ENCODE measurements around the gene RELT.

The RELT gene, protein sequence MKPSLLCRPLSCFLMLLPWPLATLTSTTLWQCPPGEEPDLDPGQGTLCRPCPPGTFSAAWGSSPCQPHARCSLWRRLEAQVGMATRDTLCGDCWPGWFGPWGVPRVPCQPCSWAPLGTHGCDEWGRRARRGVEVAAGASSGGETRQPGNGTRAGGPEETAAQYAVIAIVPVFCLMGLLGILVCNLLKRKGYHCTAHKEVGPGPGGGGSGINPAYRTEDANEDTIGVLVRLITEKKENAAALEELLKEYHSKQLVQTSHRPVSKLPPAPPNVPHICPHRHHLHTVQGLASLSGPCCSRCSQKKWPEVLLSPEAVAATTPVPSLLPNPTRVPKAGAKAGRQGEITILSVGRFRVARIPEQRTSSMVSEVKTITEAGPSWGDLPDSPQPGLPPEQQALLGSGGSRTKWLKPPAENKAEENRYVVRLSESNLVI

DNA sequence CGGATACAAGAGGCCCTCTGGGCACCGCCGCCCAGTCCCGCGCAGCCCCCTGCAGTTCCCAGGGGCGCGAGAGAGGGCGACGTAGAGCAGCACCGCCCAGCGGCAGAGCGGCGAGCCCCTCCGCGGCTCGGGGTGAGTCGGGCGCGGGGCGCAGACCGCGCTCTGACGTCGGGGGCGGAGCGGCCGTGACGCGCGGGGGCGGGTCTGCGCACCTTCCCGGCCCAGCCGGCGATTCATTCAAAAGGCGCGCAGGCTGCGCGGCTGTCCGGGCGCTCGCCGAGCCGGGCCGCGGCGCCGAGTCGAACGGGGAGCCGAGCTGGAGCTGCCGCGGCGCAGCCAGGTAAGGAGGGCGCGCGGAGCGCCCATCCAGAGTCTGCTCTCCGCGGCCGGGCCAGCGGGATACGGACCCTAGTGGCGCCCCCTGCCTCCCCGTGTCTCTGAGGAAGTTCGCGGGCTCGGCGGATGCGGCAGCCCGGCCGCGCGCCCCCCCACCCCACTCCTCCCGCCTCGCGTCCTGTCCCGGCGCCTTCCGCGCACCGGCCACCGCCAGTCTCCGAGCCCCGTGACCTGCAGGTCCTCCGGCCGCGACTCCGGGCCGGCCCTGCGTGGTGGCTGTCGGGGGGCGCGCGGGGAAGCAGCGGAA, at the start of gene RELT:
Gene RELT, plus strand, starts transcription at position 240 of the 643 bp plus-strand sequence. CDS start 12,738 bp downstream, outside the sequence.
- Histone ChIP-seq H3K4me3 (ENCODE audit: low read length) (peak within 1 kb of the TSS; percentile 58), H3K27me3 (ENCODE audit: insufficient read depth, low read length) (no peaks in the 10 kb centered on the region), H3K4me1 (ENCODE audit: insufficient read depth, low read length) (peaks cover 9% of the 10 kb centered on the region), H3K9me3 (ENCODE audit: low read length) (no peaks in the 10 kb centered on the region), H2AFZ (ENCODE audit: low read depth, low read length) (peak within 1 kb of the TSS; percentile 56), H3K36me3 (ENCODE audit: insufficient read depth, low read length) (no peaks in the 10 kb centered on the region)

- H3K27me3 ChIP-seq (ENCODE audit: insufficient read depth, low read length): no peaks in the 10 kb centered on the region
- peaks cover 6% of the 10 kb centered on the region for H3K36me3 ChIP-seq (ENCODE audit: insufficient read depth, low read length)
- peaks cover 59% of the 10 kb centered on the region for H3K4me1 ChIP-seq (ENCODE audit: insufficient read depth, low read length)
- no peak overlapping the region for H2AFZ ChIP-seq (ENCODE audit: low read depth, low read length)
- H3K4me3 ChIP-seq (ENCODE audit: low read length): no peak overlapping the region
- no peaks in the 10 kb centered on the region for H3K9me3 ChIP-seq (ENCODE audit: low read length)
Observed at GRCh38 chr11:73326929-73327811, 49.0 kb upstream of the RELT start.

- Histone ChIP-seq H3K9me3 (ENCODE audit: low read length) (no peaks in the 10 kb centered on the region), H3K27me3 (ENCODE audit: insufficient read depth, low read length) (no peaks in the 10 kb centered on the region), H3K36me3 (ENCODE audit: insufficient read depth, low read length) (peaks cover 6% of the 10 kb centered on the region), H2AFZ (ENCODE audit: low read depth, low read length) (no peak overlapping the region), H3K4me3 (ENCODE audit: low read length) (no peak overlapping the region), H3K4me1 (ENCODE audit: insufficient read depth, low read length) (peaks cover 59% of the 10 kb centered on the region)
Observed at GRCh38 chr11:73327812-73328364, 48.3 kb upstream of the RELT start.

DNA sequence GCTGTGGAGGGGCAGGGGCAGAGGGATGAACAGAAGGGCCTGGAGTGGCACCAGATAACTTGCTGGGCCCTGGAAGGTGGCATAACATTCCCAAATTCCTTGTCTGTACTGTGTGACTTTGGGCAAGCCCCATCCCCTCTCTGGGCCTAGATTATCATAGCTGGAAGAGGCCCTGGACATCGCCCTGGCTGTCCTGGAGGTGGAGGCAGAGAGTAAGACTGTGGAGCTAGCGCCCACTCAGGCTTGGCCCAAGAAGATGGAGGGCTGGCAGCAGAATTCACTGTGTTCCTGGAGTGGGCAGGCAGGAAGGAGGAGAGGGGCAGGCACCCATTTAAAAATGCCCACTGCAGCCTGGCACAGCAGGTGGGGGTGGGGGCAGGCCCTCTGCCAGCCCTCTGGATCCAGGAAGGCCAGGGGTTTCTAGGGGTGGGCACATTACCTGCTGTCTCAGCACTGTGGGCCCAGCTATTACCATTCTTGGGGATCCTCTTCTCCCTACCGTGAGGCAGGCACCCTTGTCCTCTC, 45.6 kb upstream of the RELT start:
- Histone ChIP-seq H3K36me3 (ENCODE audit: insufficient read depth, low read length) (peaks cover 4% of the 10 kb centered on the region), H3K4me3 (ENCODE audit: low read length) (no peak overlapping the region), H3K4me1 (ENCODE audit: insufficient read depth, low read length) (peaks cover 71% of the 10 kb centered on the region), H2AFZ (ENCODE audit: low read depth, low read length) (no peak overlapping the region), H3K9me3 (ENCODE audit: low read length) (no peaks in the 10 kb centered on the region), H3K27me3 (ENCODE audit: insufficient read depth, low read length) (no peaks in the 10 kb centered on the region)

- H3K4me1 ChIP-seq (ENCODE audit: insufficient read depth, low read length): peaks cover 73% of the 10 kb centered on the region
- H3K36me3 ChIP-seq (ENCODE audit: insufficient read depth, low read length): peaks cover 2% of the 10 kb centered on the region
- H3K4me3 ChIP-seq (ENCODE audit: low read length): peak overlapping the region; percentile 6
- H3K9me3 ChIP-seq (ENCODE audit: low read length): no peaks in the 10 kb centered on the region
- H3K27me3 ChIP-seq (ENCODE audit: insufficient read depth, low read length): no peaks in the 10 kb centered on the region
- no peak overlapping the region for H2AFZ ChIP-seq (ENCODE audit: low read depth, low read length)
Observed at GRCh38 chr11:73331138-73331916, 44.9 kb upstream of the RELT start.

DNA sequence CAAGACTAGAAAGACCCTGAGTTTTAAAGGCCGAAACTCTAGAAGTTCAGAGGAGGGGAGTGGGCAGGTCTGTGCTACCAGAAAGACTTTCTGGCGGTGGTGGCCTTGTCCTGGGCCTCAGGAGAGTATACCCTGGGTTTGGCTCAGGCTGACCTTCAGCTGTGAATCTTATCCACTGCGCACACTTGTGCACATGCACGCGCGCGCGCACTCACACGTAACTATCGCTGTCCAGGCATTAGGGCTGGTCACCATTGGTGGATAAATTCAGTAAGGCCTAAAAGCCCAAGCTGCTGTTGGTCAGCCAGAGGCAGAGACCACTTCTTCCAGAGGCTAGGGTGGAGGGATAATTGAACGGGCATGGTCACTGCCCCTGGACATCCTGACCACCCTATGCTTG, 43.0 kb upstream of the RELT start:
- no peak overlapping the region for H2AFZ ChIP-seq (ENCODE audit: low read depth, low read length)
- H3K9me3 ChIP-seq (ENCODE audit: low read length): no peaks in the 10 kb centered on the region
- peaks cover 68% of the 10 kb centered on the region for H3K4me1 ChIP-seq (ENCODE audit: insufficient read depth, low read length)
- H3K36me3 ChIP-seq (ENCODE audit: insufficient read depth, low read length): peaks cover 8% of the 10 kb centered on the region
- H3K4me3 ChIP-seq (ENCODE audit: low read length): no peak overlapping the region
- no peaks in the 10 kb centered on the region for H3K27me3 ChIP-seq (ENCODE audit: insufficient read depth, low read length)

DNA sequence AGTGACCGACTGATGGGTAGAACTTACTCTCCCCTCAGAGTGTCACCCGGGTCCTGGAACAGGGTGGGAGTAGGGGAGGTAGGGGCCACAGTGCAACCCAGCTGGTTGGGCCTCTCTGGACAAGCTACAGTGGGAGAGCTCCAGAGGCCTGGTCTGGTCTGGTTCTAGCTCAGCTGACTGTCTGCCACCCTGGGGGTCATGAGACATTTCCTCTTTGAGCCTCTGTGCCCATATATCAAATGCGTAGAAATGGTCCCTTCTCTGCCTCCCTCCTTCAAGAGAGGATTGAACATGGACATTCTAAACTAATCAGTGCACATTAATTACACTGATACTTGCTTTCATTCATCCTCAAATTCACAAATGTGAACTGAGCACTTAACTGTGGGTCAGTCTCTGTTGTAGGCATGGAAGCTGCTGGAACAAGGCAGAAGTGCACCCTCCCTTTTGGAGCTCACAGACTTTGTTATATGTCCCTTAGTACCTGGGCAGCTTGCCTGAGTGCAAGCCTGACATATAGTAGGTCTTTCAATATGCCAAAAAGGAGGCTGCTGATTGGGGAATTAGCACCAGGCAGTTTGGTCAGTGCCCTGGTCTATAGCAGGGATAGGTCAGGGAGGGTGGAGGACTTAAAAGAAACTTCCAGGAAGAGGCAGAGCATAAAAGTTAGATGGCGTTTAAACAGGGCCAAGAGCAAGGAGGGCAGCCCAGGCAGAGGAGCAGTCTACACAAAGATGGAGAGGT, 42.4 kb upstream of the RELT start:
- Histone ChIP-seq H3K27me3 (ENCODE audit: insufficient read depth, low read length) (no peaks in the 10 kb centered on the region), H3K4me3 (ENCODE audit: low read length) (no peak overlapping the region), H3K36me3 (ENCODE audit: insufficient read depth, low read length) (peaks cover 8% of the 10 kb centered on the region), H3K9me3 (ENCODE audit: low read length) (no peaks in the 10 kb centered on the region), H2AFZ (ENCODE audit: low read depth, low read length) (no peak overlapping the region), H3K4me1 (ENCODE audit: insufficient read depth, low read length) (peaks cover 62% of the 10 kb centered on the region)

GRCh38 chr11:73334384-73335203, 41.6 kb upstream of the RELT start:
- Histone ChIP-seq H3K4me3 (ENCODE audit: low read length) (no peak overlapping the region), H3K27me3 (ENCODE audit: insufficient read depth, low read length) (no peaks in the 10 kb centered on the region), H2AFZ (ENCODE audit: low read depth, low read length) (no peak overlapping the region), H3K36me3 (ENCODE audit: insufficient read depth, low read length) (peaks cover 8% of the 10 kb centered on the region), H3K9me3 (ENCODE audit: low read length) (no peaks in the 10 kb centered on the region), H3K4me1 (ENCODE audit: insufficient read depth, low read length) (peaks cover 58% of the 10 kb centered on the region)

DNA sequence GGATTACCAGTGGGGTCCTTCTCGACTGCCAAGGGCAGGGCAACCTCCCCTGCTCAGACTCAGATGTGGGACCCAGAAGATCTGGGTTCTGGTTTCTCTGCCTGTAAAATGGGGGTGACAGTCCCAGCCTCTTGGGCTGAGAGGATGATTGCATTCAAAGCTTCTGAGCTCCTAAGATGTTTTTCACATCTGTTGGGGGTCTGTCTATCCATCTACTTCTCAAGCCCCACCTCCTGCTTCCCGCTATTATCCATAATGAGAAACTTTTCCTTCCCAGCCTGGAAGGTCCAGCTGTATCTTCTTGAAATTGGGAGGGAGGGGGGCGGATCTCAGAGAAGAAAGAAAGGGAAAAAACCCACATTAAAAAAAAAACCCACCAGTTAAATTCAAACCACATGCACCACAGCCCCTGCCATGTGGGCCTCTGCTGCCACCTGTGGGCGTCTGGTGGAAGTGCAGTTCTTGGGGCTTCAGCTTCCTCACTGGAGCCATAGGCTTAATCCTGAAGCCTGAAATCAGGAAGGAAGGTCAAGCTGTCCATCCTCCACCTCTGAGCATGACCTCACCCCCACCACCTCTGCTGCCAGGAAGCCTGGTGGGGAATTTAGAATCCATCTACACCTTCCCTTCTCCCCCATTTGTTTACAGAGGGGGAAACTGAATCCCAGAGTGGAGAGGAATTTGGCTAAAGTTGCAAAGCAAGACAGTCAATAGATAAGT, 40.8 kb upstream of the RELT start:
- Histone ChIP-seq H3K36me3 (ENCODE audit: insufficient read depth, low read length) (peaks cover 8% of the 10 kb centered on the region), H3K4me3 (ENCODE audit: low read length) (no peak overlapping the region), H3K9me3 (ENCODE audit: low read length) (no peaks in the 10 kb centered on the region), H2AFZ (ENCODE audit: low read depth, low read length) (no peak overlapping the region), H3K27me3 (ENCODE audit: insufficient read depth, low read length) (no peaks in the 10 kb centered on the region), H3K4me1 (ENCODE audit: insufficient read depth, low read length) (peaks cover 50% of the 10 kb centered on the region)

DNA sequence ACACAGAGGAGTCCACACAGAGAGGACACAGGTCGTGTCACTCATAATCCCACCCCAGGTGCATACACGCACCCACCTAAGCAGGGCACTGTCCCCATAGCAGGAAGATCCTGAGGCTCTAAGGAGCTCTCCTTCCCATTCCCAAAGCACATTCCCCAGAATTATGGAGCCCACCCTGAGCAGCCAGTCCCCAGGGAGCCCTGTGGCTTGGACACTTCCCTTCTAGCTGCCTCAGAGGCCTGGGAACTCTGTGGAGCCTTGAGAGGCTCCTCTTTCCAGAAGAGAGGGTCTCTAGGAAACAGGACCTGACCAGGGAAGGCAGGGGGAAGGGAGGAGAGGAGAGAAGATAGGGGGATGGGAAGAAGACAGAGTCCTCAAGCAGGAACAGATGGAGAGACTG, 38.4 kb upstream of the RELT start:
- Histone ChIP-seq H3K27me3 (ENCODE audit: insufficient read depth, low read length) (no peaks in the 10 kb centered on the region), H3K9me3 (ENCODE audit: low read length) (peaks cover 1% of the 10 kb centered on the region), H3K4me1 (ENCODE audit: insufficient read depth, low read length) (peaks cover 27% of the 10 kb centered on the region), H3K36me3 (ENCODE audit: insufficient read depth, low read length) (peaks cover 10% of the 10 kb centered on the region), H3K4me3 (ENCODE audit: low read length) (no peak overlapping the region), H2AFZ (ENCODE audit: low read depth, low read length) (no peak overlapping the region)
